ENCODE data around the gene CEP112.
"Not testable (repeated sequence)": the region's sequence is repeated elsewhere in the genome, so short reads cannot be mapped to it uniquely, and the experiment has no call there.

CEP112 gene

DNA sequence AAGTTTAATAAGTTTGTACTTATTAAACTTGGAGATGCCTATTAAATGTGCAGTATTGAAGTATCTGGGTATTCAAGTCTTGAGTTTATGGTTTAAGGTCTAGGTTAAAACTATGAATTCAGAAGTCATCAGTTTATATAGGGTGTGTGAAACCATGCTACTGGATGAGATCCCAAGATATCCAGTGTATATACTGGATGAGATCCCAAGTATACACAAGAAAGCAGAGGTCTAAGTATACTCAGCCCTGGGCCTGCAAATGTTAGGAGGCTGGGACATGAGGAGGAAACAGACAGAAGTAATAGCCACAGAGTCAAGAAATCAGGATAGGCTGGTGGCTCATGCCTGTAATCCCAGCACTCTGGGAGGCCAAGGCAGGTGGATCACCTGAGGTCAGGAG lies 436.1 kb downstream of the CEP112 start:
- no peak for DNase-seq

DNA sequence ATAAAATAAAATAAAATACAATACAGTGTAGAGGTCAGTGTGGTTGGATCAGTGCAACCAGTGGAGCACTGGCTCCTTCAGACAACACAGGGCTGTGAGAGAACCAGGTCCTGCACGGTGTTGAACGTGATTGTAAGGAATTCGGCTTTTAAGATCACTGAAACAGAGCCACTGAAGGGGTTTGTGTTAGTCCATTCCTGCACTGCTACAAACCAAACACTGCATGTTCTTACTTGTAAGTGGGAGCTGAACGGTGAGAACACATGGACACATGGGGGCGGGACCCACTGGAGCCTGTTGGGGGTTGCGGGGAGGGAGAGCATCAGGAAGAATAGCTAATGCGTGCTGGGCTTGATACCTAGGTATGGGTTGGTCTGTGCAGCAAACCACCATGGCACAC lies 437.3 kb downstream of the CEP112 start:
- DNase-seq: no peak

DNA sequence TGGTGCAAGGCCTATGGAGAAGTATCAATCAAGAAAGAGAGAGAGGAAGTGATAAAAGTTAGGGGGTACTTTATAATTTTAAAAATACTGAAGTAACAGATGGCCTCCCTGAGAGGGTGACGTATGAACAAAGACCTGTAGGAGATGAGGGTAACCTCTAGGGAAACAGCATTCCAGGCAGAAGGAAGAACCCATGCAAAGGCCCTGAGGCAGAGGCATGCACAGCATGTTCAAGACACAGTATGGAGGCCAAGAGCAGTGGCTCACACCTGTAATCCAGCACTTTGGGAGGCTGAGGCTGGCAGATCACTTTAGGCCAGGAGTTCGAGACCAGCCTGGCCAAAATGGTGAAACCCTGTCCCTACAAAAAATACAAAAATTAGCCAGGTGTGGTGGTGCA lies 437.9 kb downstream of the CEP112 start:
- DNase-seq: no peak

DNA sequence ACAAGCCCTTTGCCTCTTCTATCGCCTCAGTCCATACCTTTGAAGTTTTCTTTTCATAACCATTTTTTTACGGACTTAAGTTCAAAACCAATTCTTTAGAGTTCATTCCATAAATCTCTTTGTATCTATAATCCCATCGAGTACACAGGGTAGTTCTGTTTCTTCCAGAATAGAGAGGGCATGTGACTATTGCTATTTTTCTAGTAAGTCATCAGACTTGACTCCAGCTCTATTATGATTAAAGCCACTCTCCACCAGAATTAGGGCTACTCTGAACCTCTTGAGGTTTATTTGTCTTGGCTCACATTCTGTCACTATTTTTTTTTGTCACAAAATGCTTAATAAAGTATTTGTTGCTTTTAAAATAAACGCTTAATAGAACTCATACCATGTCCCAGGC lies 438.6 kb downstream of the CEP112 start:
- DNase-seq: no peak

DNA sequence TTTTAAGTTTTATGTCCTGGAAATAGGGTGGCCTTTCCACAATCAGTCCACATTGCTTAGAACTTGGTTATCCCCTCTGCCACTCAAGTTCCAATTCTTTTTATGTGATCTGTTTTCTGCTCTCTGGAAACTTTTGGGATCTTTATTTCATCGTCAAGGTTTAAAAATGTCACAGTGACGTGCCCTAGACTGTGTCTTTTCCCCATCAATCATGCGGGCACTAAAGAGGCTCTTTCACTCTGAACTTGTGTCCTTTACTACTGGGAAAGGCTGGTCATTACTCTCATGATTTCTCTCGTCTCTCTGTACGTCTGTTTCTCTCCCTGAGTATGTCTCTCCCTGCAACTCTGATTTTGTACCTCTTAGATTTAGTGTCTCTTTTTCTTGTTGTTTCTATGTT lies 440.7 kb downstream of the CEP112 start:
- no peak for DNase-seq

DNA sequence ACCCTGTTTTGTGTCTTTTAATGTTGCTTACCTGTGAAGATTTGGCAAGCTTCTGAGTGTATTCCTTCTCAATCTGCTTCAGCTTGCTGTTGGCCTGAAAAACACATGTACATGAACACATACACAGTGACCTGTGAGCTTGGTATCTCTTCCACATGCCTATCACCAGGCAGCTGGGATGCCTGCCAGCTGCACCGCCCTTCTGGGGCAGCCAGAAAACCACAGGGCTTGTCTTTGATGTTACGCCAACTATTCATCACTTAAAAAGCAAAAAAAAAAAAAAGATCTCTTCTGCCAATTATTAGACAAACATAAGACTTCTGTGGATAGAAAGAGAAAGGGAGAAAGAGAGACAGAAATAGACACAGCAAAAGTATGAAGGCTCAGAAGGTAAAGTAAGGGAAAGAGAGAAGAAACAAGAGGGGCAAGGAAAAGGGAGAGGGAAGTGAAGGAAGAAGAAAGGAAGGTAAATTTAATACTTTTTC lies 441.3 kb downstream of the CEP112 start:
- peak; percentile 95 for DNase-seq

DNA sequence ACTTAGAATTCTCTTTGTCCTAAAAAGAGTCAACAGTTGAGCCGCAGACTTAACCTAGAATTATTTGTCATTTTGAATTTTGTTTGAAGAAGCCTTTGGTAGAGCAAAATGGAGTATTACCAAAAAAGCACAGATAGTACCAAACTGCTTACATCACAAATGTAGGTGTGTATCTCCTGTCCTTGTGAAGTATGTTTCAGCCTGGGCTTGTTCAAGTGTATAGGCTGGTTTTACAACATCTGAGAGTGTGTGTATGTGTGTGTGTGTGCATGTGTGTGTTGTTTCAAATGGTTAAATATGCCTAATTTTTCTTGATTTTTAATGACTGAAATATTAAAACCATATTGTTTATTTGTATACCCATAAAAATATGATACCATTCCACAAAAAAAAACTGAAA lies 441.8 kb downstream of the CEP112 start:
- DNase-seq: no peak

DNA sequence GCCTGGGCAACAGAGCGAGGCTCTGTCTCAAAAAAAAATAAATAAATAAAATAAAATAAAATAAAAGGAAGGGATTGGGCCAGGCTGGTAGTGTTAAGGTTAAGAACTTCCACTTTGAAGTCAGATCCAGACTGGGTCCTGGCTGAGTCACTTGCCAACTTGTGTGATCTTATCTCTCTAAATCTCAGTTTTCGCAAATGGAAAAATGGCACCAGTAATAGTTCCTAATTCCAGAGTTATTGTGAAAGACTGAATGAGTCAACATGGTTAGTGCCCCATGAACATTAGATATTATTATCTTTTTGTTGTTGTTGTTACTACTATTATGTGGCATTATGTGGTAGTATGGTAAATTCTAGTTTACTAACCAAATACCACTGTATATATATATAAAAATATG lies 442.5 kb downstream of the CEP112 start:
- DNase-seq: no peak

DNA sequence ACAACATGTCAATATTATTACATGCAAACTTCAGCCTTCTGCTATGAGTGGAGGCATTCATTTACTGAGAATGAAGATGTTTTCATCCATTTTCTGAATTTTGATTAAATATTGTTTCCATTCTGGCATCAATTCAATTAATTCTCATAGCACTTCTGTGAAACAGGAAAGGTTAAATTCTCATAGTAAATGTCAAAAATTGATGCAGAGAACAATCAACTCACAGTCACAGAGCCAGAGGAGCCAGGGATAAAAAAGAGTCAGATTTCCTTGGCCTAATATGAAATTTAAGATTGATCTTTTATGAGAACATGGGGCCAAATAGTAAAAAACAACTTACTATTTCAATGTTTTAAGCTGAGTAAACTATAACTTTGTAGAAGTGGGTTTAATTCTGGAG lies 446.7 kb downstream of the CEP112 start:
- DNase-seq: no peak

DNA sequence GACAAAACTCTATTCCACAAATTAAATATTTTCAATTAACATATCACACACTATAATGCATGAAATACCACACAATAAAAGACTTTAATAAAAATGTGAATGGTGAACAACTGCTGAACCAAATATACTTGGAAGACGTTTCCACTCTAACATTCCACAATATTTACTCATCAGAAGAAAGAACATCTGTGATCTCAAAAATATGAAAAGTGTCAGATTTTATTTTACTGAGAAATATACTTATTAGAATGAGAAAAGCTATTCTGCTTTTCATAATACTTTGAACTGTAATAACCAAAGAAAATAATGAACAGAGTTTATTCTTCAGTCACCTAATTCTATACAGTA lies 448.7 kb downstream of the CEP112 start:
- no peak for DNase-seq

DNA sequence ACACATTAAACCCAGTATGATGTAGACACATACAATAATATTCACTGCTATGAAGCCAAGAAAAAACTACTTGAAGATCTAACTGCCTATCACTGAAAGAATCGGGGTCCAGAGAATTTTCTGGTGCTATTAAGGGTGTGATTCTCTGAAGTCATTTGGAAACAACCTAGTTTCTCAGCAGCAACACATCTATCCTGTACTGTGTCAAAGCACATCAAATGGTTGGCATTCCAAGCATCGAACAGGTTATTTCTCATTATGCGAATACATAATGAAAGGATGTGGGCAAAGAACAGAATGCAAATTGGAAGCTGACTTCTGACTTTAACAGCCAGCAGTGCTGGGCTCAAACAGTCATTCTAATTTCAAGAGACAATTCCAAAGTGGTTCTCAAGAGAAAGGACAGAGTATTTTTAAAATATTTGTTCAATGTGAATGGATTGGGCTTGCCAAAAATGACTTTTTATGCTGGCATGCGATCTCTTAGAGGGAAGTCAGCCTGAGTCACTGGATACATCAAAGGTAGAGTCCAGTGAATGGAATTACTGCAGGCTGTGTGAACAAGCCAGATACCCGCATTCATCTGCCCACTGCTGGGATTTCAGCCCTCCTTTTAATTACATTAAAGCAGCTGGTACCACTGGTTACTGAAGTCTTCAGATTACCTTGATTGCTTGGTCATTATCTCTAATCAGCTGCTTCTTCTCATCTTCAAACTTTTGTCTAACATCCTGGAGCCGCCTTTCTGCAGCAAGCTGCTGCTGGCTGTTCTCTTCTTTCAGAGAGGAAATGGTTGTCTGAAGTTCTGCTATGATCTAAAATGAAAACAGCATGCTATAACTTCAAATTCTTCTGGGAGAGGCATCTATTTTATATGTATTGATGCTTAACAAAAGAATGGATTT lies 449.3 kb downstream of the CEP112 start:
- DNase-seq: no peak

DNA sequence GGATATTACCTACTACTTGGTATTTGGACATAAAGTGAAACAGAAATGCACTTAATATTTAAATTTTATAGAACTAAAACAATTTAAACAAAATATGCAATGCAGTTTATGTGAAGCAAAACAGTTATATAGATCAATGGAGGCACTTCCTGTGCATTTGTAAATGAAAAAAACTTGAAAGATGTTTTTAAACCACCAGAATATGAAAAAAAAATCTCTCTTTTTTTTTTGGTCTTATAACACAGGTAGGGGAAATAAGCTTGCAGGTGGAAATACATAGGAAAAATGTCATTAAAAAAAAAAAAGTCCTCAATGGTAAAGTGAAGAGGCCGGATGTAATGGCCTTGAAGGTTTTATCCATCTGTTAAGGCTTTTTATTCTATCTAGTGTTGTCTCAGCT lies 450.2 kb downstream of the CEP112 start:
- DNase-seq: no peak

DNA sequence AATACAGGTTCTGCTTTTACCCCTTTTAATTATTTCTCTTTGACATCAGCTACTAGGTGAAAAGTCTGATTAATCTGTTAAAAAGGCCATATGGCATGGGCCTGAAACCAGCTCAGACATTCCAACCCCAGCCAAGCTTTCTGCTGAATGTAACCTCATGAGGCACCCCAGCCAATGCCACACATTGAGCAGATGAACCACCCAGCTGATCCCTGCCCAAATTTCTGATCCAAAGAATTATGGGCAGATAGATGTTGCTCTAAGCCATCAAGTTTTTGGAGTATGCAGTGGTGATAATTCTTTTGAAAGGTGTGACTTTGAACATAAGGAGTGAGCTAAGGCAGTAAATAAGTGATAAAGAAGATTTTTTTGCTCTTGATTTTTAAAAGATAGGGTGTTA lies 452.9 kb downstream of the CEP112 start:
- DNase-seq: no peak

DNA sequence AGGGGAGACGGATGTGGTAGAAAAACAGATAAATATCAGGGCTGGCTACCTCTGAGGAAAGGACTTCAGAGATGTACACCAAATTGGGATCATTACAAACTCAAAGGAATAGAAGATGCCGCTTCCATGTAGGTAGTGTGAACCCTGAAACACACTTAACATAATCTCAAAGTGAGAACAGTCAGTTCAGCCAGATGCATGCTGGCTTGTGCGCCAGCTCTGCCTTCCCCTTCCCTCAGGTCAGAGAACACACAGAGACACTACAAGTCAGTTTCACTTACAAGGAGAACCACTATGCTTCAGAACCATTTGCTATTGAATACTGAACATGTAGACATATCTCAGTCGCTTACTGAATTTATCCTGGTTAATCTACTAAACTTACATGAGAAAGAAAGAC lies 454.5 kb downstream of the CEP112 start:
- DNase-seq: no peak

DNA sequence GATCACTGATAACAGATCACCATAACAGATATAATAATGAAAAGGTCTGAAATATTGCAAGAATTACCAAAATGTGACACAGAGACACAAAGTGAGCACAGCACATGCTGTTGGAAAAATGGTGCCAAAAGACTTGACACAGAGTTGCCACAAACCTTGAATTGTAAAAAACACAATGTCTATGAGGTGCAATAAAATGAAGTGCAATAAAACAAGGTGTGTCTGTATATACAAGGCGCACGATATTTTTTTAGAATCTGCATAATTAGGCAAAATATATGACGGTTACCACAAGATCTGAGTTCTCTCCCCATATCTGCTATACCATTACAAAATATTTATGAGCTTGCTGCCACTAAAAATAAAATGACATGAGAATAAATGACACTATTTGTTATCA lies 458.6 kb downstream of the CEP112 start:
- no peak for DNase-seq

DNA sequence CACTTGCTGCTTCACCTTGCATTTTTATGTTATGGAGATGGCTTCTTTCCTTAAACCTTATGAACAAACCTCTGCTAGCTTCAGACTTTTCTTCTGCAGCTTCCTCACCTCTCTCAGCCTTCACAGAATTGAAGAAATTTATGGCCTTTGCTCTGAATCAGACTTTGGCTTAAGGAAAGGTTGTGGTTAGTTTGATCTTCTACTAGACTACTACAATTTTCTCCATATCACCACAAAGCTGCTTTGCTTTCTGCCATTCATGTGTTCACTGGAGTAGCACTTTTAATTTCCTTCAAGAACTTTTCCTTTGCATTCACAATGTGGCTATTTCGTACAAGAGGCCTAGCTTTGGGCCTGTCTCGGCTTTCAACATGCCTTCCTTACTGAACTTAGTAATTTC lies 459.3 kb downstream of the CEP112 start:
- not testable (repeated sequence) for DNase-seq

DNA sequence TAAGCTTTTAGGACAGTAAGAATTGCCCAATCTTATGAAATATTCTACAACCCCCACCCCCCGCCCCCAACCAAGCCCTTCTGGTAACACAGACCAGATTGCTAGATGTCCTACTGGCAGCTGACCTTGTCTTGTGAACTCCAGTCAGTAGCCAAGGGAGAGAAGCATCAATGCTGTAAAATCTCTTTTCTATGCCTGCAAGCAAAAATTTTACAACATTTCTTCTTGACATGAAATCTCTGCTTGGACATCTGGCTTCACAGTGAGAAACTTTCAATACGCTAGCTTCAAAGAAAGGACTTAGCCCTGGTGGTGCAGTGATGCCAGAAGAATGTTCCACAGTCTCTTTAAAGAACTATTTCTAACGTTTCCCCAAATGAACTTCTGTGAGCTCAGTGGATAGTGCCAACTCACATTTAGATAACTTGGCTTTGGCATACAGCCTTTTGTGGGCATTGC lies 461.2 kb downstream of the CEP112 start:
- DNase-seq: no peak

DNA sequence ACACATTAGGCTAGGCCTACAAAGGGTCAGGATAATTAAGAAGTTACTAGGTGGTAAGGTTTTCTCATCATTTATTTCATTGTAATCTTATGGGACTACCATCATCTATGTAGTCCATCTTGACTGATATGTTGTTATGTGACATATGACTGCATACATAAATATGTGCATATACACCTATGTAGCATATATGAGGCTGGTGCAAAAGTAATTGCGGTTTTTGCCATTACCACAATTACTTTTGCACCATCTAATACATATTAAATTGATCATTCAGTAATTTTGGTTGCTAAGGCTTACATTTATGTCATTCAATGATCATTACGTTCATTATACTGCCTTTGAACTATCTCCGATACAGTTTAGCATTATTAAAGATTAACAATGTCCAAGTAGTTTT lies 462.7 kb downstream of the CEP112 start:
- DNase-seq: no peak

DNA sequence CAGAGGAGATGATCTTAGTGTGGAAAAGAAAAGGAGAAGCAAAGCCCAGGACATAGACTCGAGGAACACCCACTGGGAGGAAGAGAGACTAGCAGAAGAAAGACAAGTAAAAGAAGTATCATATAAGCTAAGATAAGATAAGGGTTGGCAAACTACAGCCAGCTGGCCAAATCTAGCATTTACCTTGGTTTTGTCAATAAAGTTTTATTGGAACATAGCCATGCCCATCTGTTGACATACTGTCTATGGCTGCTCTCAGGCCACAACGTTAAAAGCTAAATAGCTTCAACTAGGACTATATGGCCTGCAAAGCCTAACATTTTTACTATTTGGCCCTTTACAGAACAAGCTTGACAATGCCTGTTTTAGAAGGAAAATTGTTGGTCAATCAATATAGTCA lies 464.1 kb downstream of the CEP112 start:
- DNase-seq: no peak

DNA sequence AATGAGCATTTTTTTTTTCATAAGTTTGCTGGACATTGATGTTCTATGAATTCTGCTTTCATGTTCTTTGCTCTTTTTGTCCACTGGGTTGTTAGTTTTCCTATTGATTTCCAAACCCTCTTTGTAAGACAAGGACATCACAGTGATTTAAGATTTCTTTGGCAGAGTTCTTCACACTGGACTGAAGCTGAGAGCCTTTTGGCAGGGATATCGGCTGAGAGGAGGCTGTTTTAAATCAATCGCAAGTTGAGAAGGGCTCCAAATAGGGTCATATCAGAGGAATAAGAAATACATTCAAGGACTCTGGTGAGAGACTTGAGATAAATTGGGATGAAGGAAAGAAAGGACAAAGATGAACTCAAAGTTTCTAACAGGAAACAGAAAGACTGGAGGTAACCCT lies 464.7 kb downstream of the CEP112 start:
- no peak for DNase-seq

DNA sequence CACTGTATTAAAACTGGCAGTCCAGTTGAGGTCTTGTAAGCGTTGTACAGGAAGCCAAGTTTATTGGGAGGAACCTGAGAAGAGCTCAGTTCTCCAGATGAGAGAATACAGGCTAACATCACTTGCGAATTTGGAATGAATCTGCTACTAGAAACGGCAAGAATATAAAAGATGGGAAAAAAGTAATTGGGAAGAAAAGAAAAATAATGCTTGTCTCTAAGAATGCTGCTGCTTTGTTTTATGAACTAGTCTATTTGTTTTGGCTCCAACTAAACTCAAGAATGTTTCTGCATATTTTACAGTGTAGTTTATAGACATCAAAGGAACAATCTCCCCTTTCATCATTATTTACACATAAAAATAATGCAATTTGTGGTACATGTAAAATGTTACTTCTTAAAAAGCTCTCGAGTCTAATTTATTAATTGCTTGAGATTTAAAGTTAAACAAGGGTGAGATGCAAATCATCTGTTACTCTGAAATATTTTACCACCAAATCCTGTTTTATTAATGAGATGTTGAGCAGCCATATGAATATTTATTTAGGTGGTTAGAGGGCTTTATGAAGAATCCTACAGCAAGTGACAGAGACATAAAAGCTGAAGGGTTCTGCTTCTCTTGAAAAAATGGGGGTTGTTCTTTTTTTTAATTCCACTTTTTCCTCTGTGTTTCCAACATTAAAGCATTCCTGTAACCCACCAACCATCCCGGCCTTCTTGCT lies 468.3 kb downstream of the CEP112 start:
- no peak for DNase-seq

DNA sequence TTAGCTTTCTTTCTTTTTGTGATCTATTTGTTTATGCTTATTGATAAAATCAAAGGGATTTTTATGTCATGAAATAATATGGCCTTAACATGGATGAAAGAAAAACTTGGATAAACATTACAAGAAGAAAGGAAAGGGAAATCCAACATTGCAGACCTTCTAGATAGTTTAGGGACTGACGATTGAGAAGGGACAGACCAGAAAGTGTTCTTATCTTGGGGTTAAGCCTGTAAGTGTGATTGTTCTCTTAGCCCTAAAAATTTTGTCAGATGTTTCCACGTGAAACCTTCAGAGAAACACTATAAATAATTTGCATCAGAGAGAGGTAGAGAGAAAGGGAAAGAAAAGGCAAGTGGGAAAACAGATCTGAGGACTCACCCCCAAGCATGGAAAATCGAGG lies 473.3 kb downstream of the CEP112 start:
- DNase-seq: no peak

DNA sequence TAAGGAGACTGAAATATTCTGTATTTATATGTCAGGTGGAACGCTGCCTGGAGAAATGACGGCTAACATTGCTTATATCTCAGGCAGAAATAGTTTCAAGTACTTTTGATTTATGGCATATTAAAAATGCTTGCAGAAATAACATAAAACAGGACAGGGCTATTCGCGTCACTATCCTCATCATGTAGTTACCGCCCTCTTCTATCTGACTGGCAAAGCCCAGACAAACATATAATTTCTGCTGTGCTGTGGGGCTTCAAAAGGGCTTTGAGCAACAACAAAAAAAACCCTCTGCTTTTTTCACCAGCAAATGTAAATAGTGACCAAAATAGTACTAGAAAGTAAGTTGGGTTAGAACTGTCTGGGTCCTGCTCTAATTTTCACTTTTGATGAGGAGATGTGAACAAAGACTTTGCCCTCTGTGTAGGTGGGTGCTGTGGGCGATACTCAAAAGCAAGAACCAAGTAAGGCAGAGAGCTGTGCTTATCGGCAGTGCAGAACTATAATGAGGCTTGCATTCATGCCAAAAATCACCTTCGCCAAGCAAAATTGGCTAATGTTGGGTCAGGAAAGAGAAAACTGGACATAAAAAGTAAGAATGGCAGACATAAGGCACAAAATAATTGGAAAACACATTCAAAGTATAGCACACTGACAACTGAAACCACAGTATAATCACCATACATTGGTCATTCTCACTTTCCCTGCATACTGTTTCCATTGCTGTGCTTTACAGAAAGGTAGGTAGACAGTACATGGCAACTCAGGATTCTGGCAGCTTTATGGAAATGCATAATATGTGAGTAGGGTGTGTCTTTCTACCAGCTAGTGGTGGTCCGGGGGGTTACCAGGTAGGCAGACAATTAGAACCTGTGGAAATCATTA lies 479.3 kb downstream of the CEP112 start:
- DNase-seq: no peak

Data from hematopoietic multipotent progenitor cell treated with erythropoietin and hydrocortisone succinate and interleukin-3 and kit ligand, for 8 days (in vitro differentiated cells).